ENCODE results near the gene VPS35L. TPM values are rescaled to one million over a fixed set of nuclear protein-coding genes. Genes with fewer than 3 reads are reported as not detected.
A peak's percentile ranks its signal among the peaks of the same experiment; 100 is the strongest.

VPS35L gene
- total and polyA plus RNA-seq, 2 of the 13 experiments (the other 11 are each of a cell fraction or from before 2014, with no cell fraction given) = 1.4 to 1.6 TPM

GRCh38 chr16:19555186-19555937, at the start of gene VPS35L (continued):
- TF ChIP-seq ZSCAN12 (CRISPR knock-in tag; IDR thresholded peaks at IDR 0.05) = no peak
- TF ChIP-seq ZC3H4 (CRISPR knock-in tag; IDR thresholded peaks at IDR 0.05; ENCODE audit: borderline replicate concordance) = no peak
- TF ChIP-seq ZNF501 (CRISPR knock-in tag; IDR thresholded peaks at IDR 0.05) = peak; percentile 97
- TF ChIP-seq PAX8 (CRISPR knock-in tag; IDR thresholded peaks at IDR 0.05; ENCODE audit: borderline replicate concordance) = no peak; the same call in 1 of the 2 replicates
- TF ChIP-seq ZNF747 (CRISPR knock-in tag; IDR thresholded peaks at IDR 0.05; ENCODE audit: borderline replicate concordance) = peak; percentile 66; the same call in 1 of the 2 replicates
- no peak for TF ChIP-seq HHEX (CRISPR knock-in tag; IDR thresholded peaks at IDR 0.05)
- TF ChIP-seq ZNF232 (CRISPR knock-in tag; IDR thresholded peaks at IDR 0.05; ENCODE audit: borderline replicate concordance) = no peak
- TF ChIP-seq FOXA3 (CRISPR knock-in tag; IDR thresholded peaks at IDR 0.05) = peak; percentile 61; the same call in 1 of the 2 replicates
- TF ChIP-seq ZSCAN31 (CRISPR knock-in tag; IDR thresholded peaks at IDR 0.05; ENCODE audit: low read depth) = peak; percentile 63
- TF ChIP-seq MED1 (CRISPR knock-in tag; IDR thresholded peaks at IDR 0.05) = no peak; the same call in none of the 2 replicates
- no peak for TF ChIP-seq ZNF24 (IDR thresholded peaks at IDR 0.05)
- peak; percentile 84 for TF ChIP-seq ZNF781 (CRISPR knock-in tag; IDR thresholded peaks at IDR 0.05; ENCODE audit: borderline replicate concordance, not compliant biosample characterization)
- TF ChIP-seq KDM1A (CRISPR knock-in tag; IDR thresholded peaks at IDR 0.05) = no peak
- peak; percentile 71; the same call in 1 of the 2 replicates for TF ChIP-seq ZNF275 (CRISPR knock-in tag; IDR thresholded peaks at IDR 0.05; ENCODE audit: borderline replicate concordance)
- 0 out of 2 replicates have a peak, but pooled peaks have one; percentile 12 for TF ChIP-seq ZNF367 (CRISPR knock-in tag; IDR thresholded peaks at IDR 0.05; ENCODE audit: borderline replicate concordance)
- no peak for TF ChIP-seq JARID2 (CRISPR knock-in tag; IDR thresholded peaks at IDR 0.05; ENCODE audit: insufficient replicate concordance)
- TF ChIP-seq SOX13 (IDR thresholded peaks at IDR 0.05) = no peak
- TF ChIP-seq SOX13 (CRISPR knock-in tag; conservative IDR thresholded peaks at IDR 0.05 in 1 of 2, IDR thresholded peaks at IDR 0.05 in 1 of 2) = no peak
- no peak; the same call in 1 of the 2 replicates for TF ChIP-seq TSC22D2 (CRISPR knock-in tag; IDR thresholded peaks at IDR 0.05; ENCODE audit: borderline replicate concordance)
- TF ChIP-seq ZNF441 (CRISPR knock-in tag; IDR thresholded peaks at IDR 0.05; ENCODE audit: borderline replicate concordance) = no peak
- TF ChIP-seq NR2F1 (CRISPR knock-in tag; IDR thresholded peaks at IDR 0.05) = no peak; a peak in 1 of 4 replicates
- TF ChIP-seq HMGXB3 (CRISPR knock-in tag; IDR thresholded peaks at IDR 0.05; ENCODE audit: borderline replicate concordance) = peak; percentile 75; the same call in 1 of the 2 replicates
- TF ChIP-seq ATF5 (CRISPR knock-in tag; IDR thresholded peaks at IDR 0.05; ENCODE audit: low read depth) = no peak

All from HepG2 (cell line).